T follicular helper cell (primary cell): Measurements from ENCODE around the gene CELF3.
A peak's percentile ranks its signal among the peaks of the same experiment; 100 is the strongest.

Experiments used
- DNase-seq: peaks from one replicate; pipeline ENCODE4 v3.0.0-alpha.2; 2020; ENCODE audit warnings: low read depth

The CELF3 gene

DNA sequence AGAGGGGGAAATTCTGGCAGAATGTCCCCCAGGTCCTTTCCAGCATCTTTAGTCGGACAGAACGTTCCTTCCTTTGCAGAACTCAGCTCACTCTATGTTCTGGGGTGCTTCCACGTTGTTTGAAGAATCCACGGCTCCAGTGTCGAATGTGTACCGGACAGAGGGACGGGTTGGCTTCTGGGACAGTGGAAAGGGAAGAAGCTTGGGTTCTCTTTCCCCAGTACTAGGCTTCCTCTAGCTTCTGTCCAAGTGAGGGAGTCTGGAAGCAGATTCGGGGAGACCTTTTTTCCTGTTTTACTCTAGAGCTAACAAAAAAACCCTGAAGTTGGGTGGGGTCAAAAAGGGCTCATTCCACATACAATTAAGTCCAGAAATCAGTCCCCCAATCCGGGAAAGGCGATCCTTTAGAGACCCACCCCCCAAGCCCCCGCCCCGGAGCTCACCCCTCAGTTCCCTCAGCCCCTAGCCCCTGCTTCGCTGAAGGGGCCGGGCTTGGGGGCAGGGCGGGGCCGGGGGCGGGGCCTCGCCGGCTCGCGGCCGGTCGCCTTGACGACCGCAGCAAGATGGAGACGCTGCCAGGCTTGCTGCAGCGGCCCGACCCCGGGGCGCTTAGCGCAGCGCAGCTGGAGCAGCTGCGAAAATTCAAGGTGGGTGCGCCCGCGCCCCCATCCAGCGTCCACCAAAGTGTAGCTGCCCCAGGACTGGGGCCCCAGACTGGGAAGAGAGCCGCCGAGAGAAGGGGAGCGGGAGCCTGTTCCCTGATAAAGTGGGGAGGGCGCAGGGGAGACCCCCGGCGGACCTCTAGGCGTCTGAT lies 4.6 kb upstream of the CELF3 start, which contains the start of gene RIIAD1:
Gene RIIAD1 (plus strand): TSS at position 549 of the 814 bp plus-strand sequence. CDS start 15 bp downstream, at position 564.
- DNase-seq, result peak; percentile 14

- no peak for DNase-seq
Measured at GRCh38 chr1:151720554-151720953, 4.0 kb upstream of the CELF3 start.

- DNase-seq, result no peak
Measured at GRCh38 chr1:151720125-151720524, 3.5 kb upstream of the CELF3 start.

DNA sequence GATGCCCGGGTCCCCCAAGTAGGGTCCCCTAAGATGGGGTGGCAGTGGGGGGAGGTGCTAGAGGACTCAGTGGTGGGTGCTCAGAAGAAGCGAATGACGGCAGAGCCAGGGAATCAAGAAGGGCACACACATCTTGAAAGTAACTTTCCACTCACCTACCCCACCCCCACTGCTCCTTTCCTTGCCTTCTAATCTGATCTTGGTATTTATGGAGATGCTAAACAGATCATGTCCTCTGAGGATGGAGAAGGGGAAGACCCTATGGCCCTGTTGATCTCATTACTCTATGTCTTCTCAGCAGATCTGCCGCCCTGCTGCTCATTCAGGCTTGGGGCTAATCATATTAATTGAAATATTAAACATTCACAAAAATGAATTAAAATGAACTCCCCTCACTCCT lies 2.1 kb upstream of the CELF3 start:
- no peak for DNase-seq

GRCh38 chr1:151718011-151718431 lies 1.4 kb upstream of the CELF3 start:
- DNase-seq, result no peak

GRCh38 chr1:151716405-151716762 lies 219 bp downstream of the CELF3 start:
- DNase-seq, result no peak

DNA sequence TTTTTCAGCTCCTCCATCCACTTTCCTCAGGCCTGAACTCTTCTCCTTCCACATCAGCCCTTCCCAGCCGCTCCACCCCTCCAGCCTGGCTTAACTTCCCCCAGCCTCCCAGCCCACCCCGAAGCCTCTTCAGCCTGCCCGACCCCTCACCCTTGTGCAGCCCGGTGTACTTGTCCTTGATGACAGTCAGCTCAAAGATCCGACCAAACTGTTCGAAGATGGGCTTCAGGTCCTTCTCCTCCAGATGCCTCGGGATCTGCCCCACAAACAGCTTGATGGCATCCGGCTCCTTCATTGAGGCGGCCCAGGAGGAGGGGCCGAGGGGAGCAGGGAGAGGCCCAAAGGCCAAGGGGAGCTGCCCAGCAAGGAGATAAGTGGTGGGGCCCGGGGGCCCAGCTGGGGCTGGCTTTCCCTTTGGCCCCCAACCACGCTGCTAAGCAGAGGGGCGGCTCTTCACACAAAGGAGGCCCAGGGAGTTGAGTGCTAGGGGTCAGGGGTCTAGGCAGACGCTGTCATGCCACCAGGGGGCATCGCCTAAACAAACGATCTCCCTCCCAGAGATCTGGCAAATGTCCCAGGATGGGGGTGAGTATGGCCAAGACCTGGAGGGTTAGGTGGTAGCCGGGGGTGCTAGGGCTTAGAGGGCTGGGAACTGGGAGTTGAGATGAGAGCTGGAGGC lies 738 bp downstream of the CELF3 start:
- DNase-seq, result no peak

DNA sequence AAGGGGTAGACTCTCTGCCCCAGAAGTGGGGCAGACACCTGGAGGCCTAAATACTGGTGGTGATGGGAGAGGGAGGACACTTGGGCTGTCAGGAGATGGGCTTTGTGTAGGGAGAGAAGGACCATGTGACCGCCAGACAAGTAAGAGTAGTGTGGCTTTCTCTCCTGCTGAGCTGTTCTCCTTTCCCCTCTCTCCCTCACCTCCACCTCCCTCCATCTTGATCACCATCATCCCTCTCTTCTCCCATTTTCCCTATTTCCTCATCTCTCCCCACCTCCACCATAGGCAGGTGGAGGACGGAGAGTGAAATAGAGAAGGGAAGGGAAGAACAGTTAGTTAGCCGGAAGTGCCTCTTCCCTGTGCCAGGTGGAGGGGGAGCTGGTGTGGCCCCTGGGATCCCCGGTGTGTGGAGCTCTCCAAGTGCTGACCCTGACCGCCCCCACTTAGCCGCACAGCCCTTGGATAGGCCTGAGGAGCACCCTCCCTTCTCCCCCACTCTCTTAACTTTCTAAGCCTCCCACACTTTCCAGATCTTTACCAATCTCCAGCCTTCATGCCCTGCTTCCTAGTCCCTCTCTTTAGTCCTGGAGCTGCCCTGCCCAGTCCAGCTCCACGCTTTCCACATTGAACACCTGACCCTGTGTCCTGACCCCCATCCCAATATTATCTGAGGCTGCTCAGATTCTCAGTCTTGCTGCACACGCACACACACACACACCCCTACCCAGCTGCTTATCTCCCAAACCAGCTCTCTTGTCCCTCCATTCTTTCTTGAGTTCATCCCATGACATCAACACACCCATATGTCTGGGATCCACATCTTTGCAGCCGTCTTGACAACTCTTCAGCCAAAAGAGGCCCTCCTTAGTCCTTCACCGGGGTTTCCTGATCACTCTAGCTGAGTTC lies 1.5 kb downstream of the CELF3 start:
- no peak for DNase-seq

DNA sequence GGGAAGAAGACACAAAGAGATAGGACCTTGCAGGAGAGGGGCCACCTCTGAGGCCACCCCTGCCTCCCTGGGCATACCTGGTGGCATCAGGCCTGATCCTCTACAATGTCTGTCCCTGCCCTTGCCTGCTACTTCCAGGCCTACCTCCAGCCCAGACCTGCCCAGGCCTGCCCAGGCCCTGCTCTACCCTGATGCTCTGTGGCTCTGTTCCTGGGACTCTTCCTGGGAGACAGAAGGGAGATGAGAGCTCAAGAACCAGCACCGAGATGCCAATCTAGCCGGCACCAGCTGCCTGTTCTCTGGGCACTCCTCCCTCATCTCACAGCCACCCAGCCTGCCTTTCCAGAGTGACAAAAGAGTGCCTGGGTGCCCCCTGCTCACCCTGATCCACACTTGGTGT lies 2.7 kb downstream of the CELF3 start:
- DNase-seq, result no peak

DNA sequence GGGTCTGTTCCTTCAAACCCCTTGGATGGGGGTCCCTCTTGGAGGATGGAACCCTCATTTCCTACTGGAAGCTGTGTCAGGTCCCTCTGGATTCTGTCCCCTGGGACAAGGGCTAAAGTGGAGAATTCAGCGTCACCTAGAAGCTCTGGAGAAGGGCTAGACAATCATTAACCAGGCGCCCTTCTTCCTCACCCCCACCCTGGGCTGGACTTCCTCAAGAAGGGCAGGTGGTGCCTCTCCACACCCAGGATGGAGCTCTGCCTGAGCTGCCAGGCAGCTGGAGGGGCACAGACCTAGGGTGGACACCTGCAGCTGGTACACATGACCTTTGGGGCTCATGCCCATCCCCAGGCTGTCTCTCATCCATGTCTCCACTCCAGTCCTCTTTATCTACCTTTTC lies 3.6 kb downstream of the CELF3 start:
- DNase-seq, result no peak

DNA sequence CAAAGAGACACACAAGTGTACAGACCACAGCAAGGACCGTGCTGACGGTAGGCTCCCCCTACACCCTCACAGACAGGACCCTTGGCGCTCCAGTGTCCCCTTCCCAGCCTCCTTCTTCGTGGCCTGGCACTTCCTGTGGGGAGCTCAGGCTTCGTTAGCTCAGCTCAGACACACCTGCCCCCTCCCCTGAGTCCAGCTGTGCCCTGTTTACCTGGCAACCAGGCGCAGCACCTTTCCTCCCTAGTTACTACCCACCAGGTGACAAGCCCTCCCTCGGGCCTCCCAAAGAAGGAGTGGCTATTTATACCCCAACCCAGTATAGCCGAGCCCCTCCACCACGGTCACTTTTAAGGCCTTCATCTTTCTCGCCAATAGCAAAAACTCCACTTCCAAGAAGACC lies 4.7 kb downstream of the CELF3 start:
- DNase-seq, result no peak

DNA sequence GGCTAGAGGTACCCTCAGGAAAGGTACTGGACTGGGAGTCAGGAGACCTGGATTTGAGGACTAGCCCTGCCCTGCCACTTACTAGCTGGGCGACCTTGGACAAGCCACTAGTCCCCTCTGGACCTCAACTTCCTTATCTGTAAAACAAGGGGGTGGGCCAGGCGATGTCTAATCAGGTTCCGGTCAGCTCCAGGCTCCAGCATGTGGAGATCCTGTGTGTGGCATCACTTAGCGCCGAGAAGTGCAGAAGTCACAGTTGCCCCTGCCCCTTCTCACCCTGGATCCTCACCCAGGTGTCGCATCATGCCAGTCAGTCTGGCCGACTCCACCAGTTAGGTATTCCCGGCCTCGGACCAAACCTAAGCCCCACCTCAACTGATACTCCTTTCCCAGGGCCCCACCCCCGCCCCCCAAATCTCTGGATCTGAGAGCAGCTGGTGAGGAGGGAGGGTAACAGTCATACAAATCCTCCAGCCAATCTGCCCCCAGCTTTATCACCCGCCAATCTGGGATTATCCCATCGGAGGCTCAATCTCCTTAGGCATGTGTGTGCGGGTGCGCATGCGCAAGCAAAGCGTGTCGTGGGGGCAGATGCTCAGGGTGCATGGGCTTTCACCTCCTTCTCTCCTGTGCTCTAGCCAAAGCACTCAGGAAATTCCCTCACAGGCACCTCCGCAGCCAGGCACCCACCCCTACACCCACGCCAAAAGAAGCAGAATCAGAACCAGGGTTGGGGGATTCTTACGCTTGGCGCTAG lies 5.4 kb downstream of the CELF3 start:
- no peak for DNase-seq

DNA sequence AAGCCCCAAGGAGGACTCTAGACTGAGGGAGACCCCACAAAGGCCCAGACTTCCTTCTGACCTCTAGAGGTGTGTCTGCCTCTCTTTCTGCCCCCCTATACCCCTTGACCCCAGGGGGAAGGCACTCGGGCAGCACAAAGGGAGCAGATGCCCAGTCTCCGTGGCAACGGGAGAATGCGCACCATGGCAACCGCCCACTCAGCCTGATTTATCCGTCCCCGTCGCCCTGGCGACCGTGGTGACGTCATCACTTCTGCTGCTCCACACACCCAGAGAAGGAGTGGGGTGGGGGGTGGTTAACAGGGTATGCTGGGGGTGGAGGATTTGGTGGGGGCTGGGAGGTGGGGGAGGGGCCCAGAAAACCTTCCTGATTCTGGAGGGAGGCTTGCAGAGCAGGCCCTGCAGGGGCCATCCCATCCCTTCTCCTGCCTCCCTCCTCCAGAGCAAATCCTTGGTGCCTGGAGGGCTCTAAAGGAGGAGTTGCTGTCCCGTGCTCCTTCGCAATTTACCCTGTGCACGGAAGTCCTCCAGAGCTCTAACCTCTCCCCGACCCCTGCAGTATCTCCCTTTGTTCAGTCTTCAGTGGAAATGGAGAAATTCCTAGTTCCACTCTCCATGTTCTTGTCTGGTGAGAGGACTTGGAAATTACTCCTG lies 6.3 kb downstream of the CELF3 start:
- DNase-seq, result peak; percentile 7

GRCh38 chr1:151708891-151709290 lies 7.7 kb downstream of the CELF3 start:
- DNase-seq, result no peak

- no peak for DNase-seq
Measured at GRCh38 chr1:151707541-151708065, 9.0 kb downstream of the CELF3 start.

DNA sequence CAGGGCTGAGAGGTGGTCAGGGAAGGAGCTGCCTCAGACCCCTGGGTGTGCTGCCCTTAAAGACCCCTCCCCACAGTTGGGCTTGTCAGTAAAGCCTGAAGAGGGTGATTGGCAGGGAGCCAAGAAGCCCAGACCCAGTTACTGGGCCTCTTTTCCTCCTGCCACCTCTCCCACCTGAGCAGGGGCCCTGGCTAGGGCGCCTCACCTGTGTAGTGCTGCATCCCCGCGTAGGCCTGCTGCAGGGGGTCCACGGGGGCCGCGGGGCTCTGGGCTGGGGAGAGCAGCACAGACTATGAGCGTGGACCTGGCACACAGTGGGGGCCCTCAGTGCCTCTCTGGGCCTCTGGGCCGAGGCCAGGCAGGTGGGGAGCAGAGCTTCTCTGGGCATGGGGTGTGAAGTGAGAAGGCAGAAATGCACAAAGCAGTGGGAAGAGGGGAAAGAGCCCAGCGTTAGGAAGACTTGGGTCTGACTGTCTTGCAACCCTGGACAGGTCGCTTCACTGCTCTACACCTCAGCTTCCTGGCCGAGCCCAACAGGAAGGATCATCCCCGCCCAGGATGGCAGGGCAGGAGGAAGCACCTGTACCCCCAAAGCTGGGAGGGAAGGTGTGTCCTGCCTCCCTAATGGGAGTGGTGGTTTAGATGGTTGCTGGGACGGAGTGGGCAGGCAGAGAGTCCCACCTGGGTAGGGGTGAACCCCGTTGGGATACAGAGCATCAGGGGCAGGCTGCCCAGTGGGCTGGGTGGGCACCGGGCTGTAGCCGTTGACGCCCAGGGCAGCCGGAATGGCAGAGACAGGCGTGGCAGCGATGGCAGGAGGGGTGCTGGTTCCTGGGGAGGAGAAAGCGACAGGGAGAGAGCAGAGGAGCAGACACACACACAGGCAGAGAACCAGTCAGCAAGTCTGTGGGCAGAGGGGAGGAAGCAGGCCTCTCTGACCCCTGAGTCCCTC lies 9.9 kb downstream of the CELF3 start:
- no peak for DNase-seq

DNA sequence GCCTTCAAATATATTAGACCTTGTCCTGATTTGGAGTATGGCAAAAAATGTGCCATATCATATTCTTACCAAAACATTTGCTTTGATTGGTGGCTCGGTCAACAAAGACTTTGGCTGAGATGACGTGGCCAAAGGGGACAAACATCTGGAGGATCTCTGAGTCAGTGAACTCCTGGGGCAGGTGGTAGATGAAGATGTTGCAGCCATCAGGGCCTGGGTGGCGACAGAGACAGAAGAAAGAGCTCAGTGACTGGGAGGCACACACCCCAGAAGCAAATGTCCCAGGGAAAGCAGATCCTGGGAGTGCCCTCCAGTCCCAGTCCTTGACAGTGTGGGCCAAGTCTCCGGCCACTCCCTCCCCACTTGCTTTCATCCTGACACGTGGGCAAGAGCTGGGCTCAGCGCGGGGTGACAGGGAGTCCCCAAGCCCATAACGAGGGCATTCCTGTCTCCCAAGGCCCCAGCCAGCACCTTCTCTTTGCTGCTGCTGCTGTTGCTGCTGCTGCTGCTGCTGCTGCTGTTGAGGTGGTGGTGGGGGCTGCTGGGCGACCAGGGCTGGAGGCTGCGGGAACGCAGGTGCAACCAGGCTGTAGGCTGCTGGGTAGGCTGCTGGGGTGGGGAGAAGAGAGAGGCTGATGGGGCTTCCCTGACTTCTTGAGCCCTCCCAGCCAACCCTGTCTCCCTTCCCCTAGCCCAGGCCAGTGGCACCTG lies 10.7 kb downstream of the CELF3 start:
- DNase-seq, result no peak

GRCh38 chr1:151705146-151705545 lies 11.5 kb downstream of the CELF3 start:
- no peak for DNase-seq

GRCh38 chr1:151704246-151704645 lies 12.4 kb downstream of the CELF3 start:
- no peak for DNase-seq
